Measurements from ENCODE around the gene AGBL1.

- TF ChIP-seq CTCF (IDR thresholded peaks at IDR 0.05): no peak
- TF ChIP-seq POLR2A (IDR thresholded peaks at IDR 0.05): no peak
Measured at GRCh38 chr15:86082619-86083380, 3.1 kb downstream of the AGBL1 start.
